Medulla oblongata (tissue), 1 donor: ENCODE results near the gene PDE4B.

Experiments used
- DNase-seq: peaks from one replicate; pipeline ENCODE4 v3.0.0-alpha.2; 2015; ENCODE audit errors: extremely low spot score

The PDE4B gene

GRCh38 chr1:66337249-66337648 lies 544.6 kb downstream of the PDE4B start:
- no peak for DNase-seq

GRCh38 chr1:66339944-66340343 lies 547.2 kb downstream of the PDE4B start:
- peak; percentile 83 for DNase-seq

GRCh38 chr1:66341446-66342089 lies 548.9 kb downstream of the PDE4B start:
- DNase-seq: no peak

- no peak for DNase-seq
Measured at GRCh38 chr1:66342707-66343106, 550.0 kb downstream of the PDE4B start.

- DNase-seq: no peak
Measured at GRCh38 chr1:66343569-66344325, 551.1 kb downstream of the PDE4B start.

- DNase-seq: no peak
Measured at GRCh38 chr1:66346057-66346795, 553.5 kb downstream of the PDE4B start.

- DNase-seq: no peak
Measured at GRCh38 chr1:66346873-66347272, 554.2 kb downstream of the PDE4B start.

GRCh38 chr1:66348776-66349175 lies 556.1 kb downstream of the PDE4B start:
- DNase-seq: no peak

GRCh38 chr1:66349242-66349641 lies 556.5 kb downstream of the PDE4B start:
- peak; percentile 60 for DNase-seq

GRCh38 chr1:66350001-66350547 lies 557.4 kb downstream of the PDE4B start:
- DNase-seq: peak; percentile 82

GRCh38 chr1:66351478-66351877 lies 558.8 kb downstream of the PDE4B start:
- no peak for DNase-seq

GRCh38 chr1:66351913-66352312 lies 559.2 kb downstream of the PDE4B start:
- DNase-seq: no peak

GRCh38 chr1:66352792-66353191 lies 560.1 kb downstream of the PDE4B start:
- DNase-seq: no peak

- DNase-seq: peak; percentile 64
Measured at GRCh38 chr1:66353257-66353656, 560.6 kb downstream of the PDE4B start.

GRCh38 chr1:66354311-66355201 lies 561.9 kb downstream of the PDE4B start:
- DNase-seq: no peak

- DNase-seq: no peak
Measured at GRCh38 chr1:66355756-66356155, 563.1 kb downstream of the PDE4B start.

- DNase-seq: no peak
Measured at GRCh38 chr1:66356605-66357004, 563.9 kb downstream of the PDE4B start.

GRCh38 chr1:66357021-66357420 lies 564.3 kb downstream of the PDE4B start:
- DNase-seq: no peak

GRCh38 chr1:66357478-66358197 lies 564.9 kb downstream of the PDE4B start:
- DNase-seq: no peak

- DNase-seq: no peak
Measured at GRCh38 chr1:66359269-66359668, 566.6 kb downstream of the PDE4B start.

GRCh38 chr1:66359815-66360214 lies 567.1 kb downstream of the PDE4B start:
- DNase-seq: no peak
